A673 (cell line): ENCODE results near the gene CIT. TPM values are rescaled to one million over a fixed set of nuclear protein-coding genes. Genes with fewer than 3 reads are reported as not detected.
A peak's percentile ranks its signal among the peaks of the same experiment; 100 is the strongest.

Experiments used
- BruUV-seq: library from RNA; stranded (reverse); fragments of 400-500 nt; replicated peaks from 2 replicates; lab custom pipeline; 2021; lab: Mats Ljungman, UMichigan
- CTCF ChIA-PET: fragments of 300-600 bp; sonication (Branson Sonifier 250); formaldehyde crosslinking; loops from one replicate; lab custom pipeline; 2022; ENCODE audit warnings: antibody characterized with exemption; lab: Charles Lee
- POLR2A ChIA-PET: fragments of 300-600 bp; sonication (Branson Sonifier 250); formaldehyde crosslinking; loops from one replicate; lab custom pipeline; 2022; ENCODE audit warnings: antibody characterized with exemption; ENCODE audit not compliant: low non-redundant PET; lab: Charles Lee
- DNase-seq: peaks from one replicate; pipeline ENCODE4 v3.0.0-alpha.2; 2015; ENCODE audit warnings: low spot score
- H3K27ac ChIP-seq: fragments of 200-600 bp; sonication (generic); 2 replicates; pipeline ENCODE4 v1.5.1; 2016; ENCODE audit warnings: mixed run types, low read depth, mild to moderate bottlenecking, mixed read lengths, antibody characterized with exemption, low read length; ENCODE audit not compliant: poor library complexity, severe bottlenecking
- H3K27me3 ChIP-seq: fragments of 200-600 bp; sonication (generic); replicated peaks from 2 replicates; pipeline ENCODE4 v1.6.1; 2017; ENCODE audit warnings: mixed run types, low read depth, mild to moderate bottlenecking, mixed read lengths, antibody characterized with exemption, low read length; ENCODE audit not compliant: insufficient read depth, poor library complexity
- H3K36me3 ChIP-seq: fragments of 200-600 bp; sonication (generic); 2 replicates; pipeline ENCODE4 v1.6.1; 2016; ENCODE audit warnings: mixed run types, mild to moderate bottlenecking, mixed read lengths, antibody characterized with exemption, low read length; ENCODE audit not compliant: insufficient read depth, poor library complexity, severe bottlenecking
- H3K4me1 ChIP-seq: fragments of 200-600 bp; sonication (generic); 2 replicates; pipeline ENCODE4 v1.6.1; 2017; ENCODE audit warnings: mixed run types, mild to moderate bottlenecking, mixed read lengths, antibody characterized with exemption, low read length; ENCODE audit not compliant: insufficient read depth, poor library complexity, severe bottlenecking
- H3K4me3 ChIP-seq: fragments of 200-600 bp; sonication (generic); 2 replicates; pipeline ENCODE4 v1.5.1; 2016; ENCODE audit warnings: low read depth, mixed run types, mild to moderate bottlenecking, mixed read lengths, low read length; ENCODE audit not compliant: poor library complexity, severe bottlenecking
- H3K9me3 ChIP-seq: fragments of 200-600 bp; sonication (generic); 2 replicates; pipeline ENCODE4 v1.6.1; 2016; ENCODE audit warnings: mixed run types, low read depth, mild to moderate bottlenecking, mixed read lengths, antibody characterized with exemption, low read length; ENCODE audit not compliant: poor library complexity, severe bottlenecking
- CTCF ChIP-seq: fragments of 300-800, 200-600 bp; sonication (generic); conservative IDR thresholded peaks from 2 replicates; pipeline ENCODE4 v1.5.1; 2017; ENCODE audit warnings: low read depth, mild to moderate bottlenecking, antibody characterized with exemption, low read length, moderate library complexity, mixed read lengths
- EZH2 ChIP-seq: fragments of 200-600 bp; sonication (generic); IDR thresholded peaks from 2 replicates; pipeline ENCODE4 v1.6.1; 2017; ENCODE audit warnings: borderline replicate concordance, low read depth, mild to moderate bottlenecking, mixed read lengths, antibody characterized with exemption, low read length; ENCODE audit not compliant: poor library complexity, severe bottlenecking
- intact Hi-C: fragments of 100-400 bp; cut with micrococcal nuclease; formaldehyde crosslinking; loops from one replicate; pipeline ENCODE4 v1.10.0; 2022; ENCODE audit not compliant: unreplicated experiment
- total RNA-seq: library from RNA; stranded (reverse); gene quantifications from 2 replicates; pipeline ENCODE4 v1.2.3, GENCODE V29; 2021

CIT gene
- total RNA-seq, 1 experiment from 2014 or later = 62.4 TPM

DNA sequence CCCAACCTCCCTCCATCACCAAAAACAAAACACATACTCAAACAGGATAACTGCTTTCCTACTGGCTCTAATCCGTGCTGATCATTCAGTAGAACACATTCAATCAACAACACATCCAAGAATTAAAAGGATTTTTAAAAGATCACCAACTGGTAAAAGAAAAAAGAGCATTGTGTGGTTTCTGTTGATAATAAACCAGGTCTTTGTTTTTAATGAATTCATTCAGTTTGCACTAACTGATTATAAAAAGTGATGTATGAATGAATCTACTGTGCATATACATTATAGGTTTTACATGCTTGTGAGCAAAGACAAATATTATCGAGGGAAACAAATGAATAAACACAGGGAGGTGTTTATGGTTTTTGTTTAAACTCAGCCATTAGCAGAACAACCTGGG, 55.1 kb downstream of the CIT start:
- peaks cover 22% of the 10 kb centered on the region for H3K4me1 ChIP-seq

DNA sequence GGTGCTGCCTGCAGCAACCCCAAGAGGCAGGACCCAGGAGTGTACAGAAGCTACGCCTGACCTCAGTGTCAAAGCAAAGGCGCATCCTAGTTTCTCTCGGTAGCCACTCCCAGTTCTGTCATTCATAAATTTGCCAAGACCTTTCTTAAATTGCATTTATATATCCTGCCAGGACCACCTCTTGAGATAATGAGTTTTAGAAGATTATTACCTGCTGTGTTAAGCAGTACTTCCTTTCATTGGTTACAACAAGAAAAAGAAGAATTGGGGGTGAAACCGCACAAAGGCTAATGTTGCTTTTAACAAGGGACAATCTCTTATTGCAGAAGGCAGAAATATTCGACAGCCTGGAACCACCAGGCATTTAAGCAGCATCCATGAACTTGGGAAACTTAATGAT, 57.8 kb downstream of the CIT start:
- CTCF ChIA-PET = no interaction called here
- Histone ChIP-seq H3K27me3 (no peaks in the 10 kb centered on the region), H3K27ac (no peak overlapping the region), H3K4me3 (no peak overlapping the region), H3K9me3 (no peaks in the 10 kb centered on the region), H3K36me3 (peaks cover 11% of the 10 kb centered on the region), H3K4me1 (peaks cover 22% of the 10 kb centered on the region)
- peak; percentile 90 for DNase-seq
- POLR2A ChIA-PET = no interaction called here
- intact Hi-C loops = no loop called here
- no TSS peak for BruUV-seq
- TF ChIP-seq EZH2 (no peak), CTCF (no peak)

More for the DNA sequence above, 55.1 kb downstream of the CIT start:
- no peak for TF ChIP-seq EZH2
- Histone ChIP-seq H3K4me3 (no peak overlapping the region), H3K27me3 (no peaks in the 10 kb centered on the region), H3K36me3 (peaks cover 11% of the 10 kb centered on the region), H3K27ac (no peak overlapping the region), H3K9me3 (no peaks in the 10 kb centered on the region)
- ChIA-PET CTCF (no interaction called here), POLR2A (no interaction called here)
- intact Hi-C loops = no loop called here
- no peak for DNase-seq
- BruUV-seq = no TSS peak

- intact Hi-C loops = no loop called here
- Histone ChIP-seq H3K4me1 (peaks cover 22% of the 10 kb centered on the region), H3K9me3 (no peaks in the 10 kb centered on the region), H3K27ac (no peak overlapping the region), H3K27me3 (no peaks in the 10 kb centered on the region), H3K4me3 (no peak overlapping the region), H3K36me3 (peaks cover 10% of the 10 kb centered on the region)
- TF ChIP-seq CTCF = no peak
- no peak for TF ChIP-seq EZH2
- ChIA-PET CTCF (no interaction called here), POLR2A (no interaction called here)
- BruUV-seq = no TSS peak
- DNase-seq = no peak
These were observed 59.4 kb downstream of the CIT start for GRCh38 chr12:119817546-119818343.
